K562 (cell line): ENCODE measurements around the gene PRSS38. TPM values are rescaled to one million over a fixed set of nuclear protein-coding genes. Genes with fewer than 3 reads are reported as not detected.
A peak's percentile ranks its signal among the peaks of the same experiment; 100 is the strongest.

Experiments
- CREM ChIP-seq: IDR thresholded peaks from 2 replicates; pipeline ENCODE4 v1.6.1; 2014; ENCODE audit warnings: antibody characterized with exemption, low read depth
- CTBP1 ChIP-seq: fragments of 450-650 bp; IDR thresholded peaks from 2 replicates; pipeline ENCODE4 v1.6.1; 2016; ENCODE audit warnings: borderline replicate concordance
- EGR1 ChIP-seq: fragments of 450-650 bp; conservative IDR thresholded peaks from 2 replicates; pipeline ENCODE4 v1.6.1; 2017; ENCODE audit warnings: mild to moderate bottlenecking
- HMGN3 ChIP-seq: IDR thresholded peaks from 2 replicates; pipeline ENCODE4 v1.6.1; 2011; ENCODE audit warnings: borderline replicate concordance, low read depth, mild to moderate bottlenecking, mixed read lengths, low read length; ENCODE audit not compliant: insufficient read length; ENCODE audit errors: extremely low read depth
- LCOR ChIP-seq: sonication (generic); formaldehyde crosslinking; IDR thresholded peaks from 2 replicates; pipeline ENCODE4 v1.8.0; 2022; ENCODE audit warnings: mild to moderate bottlenecking, missing genetic modification reagents
- PHF20 ChIP-seq: fragments of 450-650 bp; IDR thresholded peaks from 2 replicates; pipeline ENCODE4 v1.6.1; 2018; ENCODE audit not compliant: partially characterized antibody
- RB1 ChIP-seq: fragments of 450-650 bp; IDR thresholded peaks from 2 replicates; pipeline ENCODE4 v1.6.1; 2017; ENCODE audit warnings: low read depth, mild to moderate bottlenecking
- SAP30 ChIP-seq: fragments of 200-600 bp; sonication (generic); IDR thresholded peaks from 2 replicates; pipeline ENCODE4 v1.6.1; 2012; ENCODE audit warnings: borderline replicate concordance, low read depth, mild to moderate bottlenecking, moderate library complexity, low read length, control low read depth, inconsistent platforms; ENCODE audit not compliant: insufficient read depth, poor library complexity, severe bottlenecking
- ZBTB2 ChIP-seq: fragments of 450-650 bp; IDR thresholded peaks from 2 replicates; pipeline ENCODE4 v1.6.1; 2016; ENCODE audit warnings: antibody characterized with exemption
- ZFX ChIP-seq: sonication (generic); formaldehyde crosslinking; IDR thresholded peaks from 2 replicates; pipeline ENCODE4 v1.8.0; 2022; ENCODE audit warnings: mild to moderate bottlenecking, missing genetic modification reagents, moderate library complexity
- ZNF561 ChIP-seq: fragments of 450-650 bp; formaldehyde crosslinking; conservative IDR thresholded peaks from 2 replicates; pipeline ENCODE4 v1.4.0; 2020; ENCODE audit warnings: mild to moderate bottlenecking, moderate library complexity
- polyA plus RNA-seq, 8 experiments: library from polyadenylated mRNA; depleted of rRNA in 4 of 8; stranded (reverse) in 5 of 8; unstranded in 3 of 8; fragments of >200 nt; fragmentation: Nextera tagmentation in 2 of 8; fragmentation: Illumina TruSeq in 1 of 8; extraction: Ambion mirVana in 2 of 8; extraction: Trizol in 1 of 8; gene quantifications; 2 replicates each; pipeline versions ENCODE4 v1.2.1 to v1.2.3, GENCODE V29; 2011 to 2014; ENCODE audit warnings: inconsistent platforms in 1 of 8, missing spikeins in 1 of 8
- total RNA-seq, 7 experiments: library from RNA; depleted of rRNA in 6 of 7; stranded (reverse); fragments of >200 nt in 6 of 7; fragmentation: Illumina TruSeq in 2 of 7; extraction: Trizol in 2 of 7; gene quantifications; 2 replicates each; pipeline versions ENCODE4 v1.2.1 to v1.2.3, GENCODE V29; 2011 to 2021; ENCODE audit warnings: low replicate concordance in 1 of 7

The PRSS38 gene
- total and polyA plus RNA-seq, 9 of the 15 experiments (the other 6 are each of a cell fraction or from before 2014, with no cell fraction given) = 0.09 to 0.14 TPM; not detected in 7

- TF ChIP-seq CTBP1 (peak; percentile 61; the same call in 1 of the 2 replicates), EGR1 (peak; percentile 81), ZBTB2 (0 out of 2 replicates have a peak, but pooled peaks have one; percentile 34), PHF20 (peak; percentile 58), CREM (no peak), RB1 (0 out of 2 replicates have a peak, but pooled peaks have one; percentile 37), SAP30 (peak; percentile 47), LCOR (CRISPR knock-in tag) (no peak), ZNF561 (CRISPR knock-in tag) (no peak), ZFX (CRISPR knock-in tag) (peak; percentile 28; the same call in 1 of the 2 replicates), HMGN3 (peak; percentile 21)
Measured at GRCh38 chr1:227788271-227789083, 27.0 kb upstream of the PRSS38 start (continued).
